ENCODE results near the gene ZNF518A.

Gene ZNF518A, protein sequence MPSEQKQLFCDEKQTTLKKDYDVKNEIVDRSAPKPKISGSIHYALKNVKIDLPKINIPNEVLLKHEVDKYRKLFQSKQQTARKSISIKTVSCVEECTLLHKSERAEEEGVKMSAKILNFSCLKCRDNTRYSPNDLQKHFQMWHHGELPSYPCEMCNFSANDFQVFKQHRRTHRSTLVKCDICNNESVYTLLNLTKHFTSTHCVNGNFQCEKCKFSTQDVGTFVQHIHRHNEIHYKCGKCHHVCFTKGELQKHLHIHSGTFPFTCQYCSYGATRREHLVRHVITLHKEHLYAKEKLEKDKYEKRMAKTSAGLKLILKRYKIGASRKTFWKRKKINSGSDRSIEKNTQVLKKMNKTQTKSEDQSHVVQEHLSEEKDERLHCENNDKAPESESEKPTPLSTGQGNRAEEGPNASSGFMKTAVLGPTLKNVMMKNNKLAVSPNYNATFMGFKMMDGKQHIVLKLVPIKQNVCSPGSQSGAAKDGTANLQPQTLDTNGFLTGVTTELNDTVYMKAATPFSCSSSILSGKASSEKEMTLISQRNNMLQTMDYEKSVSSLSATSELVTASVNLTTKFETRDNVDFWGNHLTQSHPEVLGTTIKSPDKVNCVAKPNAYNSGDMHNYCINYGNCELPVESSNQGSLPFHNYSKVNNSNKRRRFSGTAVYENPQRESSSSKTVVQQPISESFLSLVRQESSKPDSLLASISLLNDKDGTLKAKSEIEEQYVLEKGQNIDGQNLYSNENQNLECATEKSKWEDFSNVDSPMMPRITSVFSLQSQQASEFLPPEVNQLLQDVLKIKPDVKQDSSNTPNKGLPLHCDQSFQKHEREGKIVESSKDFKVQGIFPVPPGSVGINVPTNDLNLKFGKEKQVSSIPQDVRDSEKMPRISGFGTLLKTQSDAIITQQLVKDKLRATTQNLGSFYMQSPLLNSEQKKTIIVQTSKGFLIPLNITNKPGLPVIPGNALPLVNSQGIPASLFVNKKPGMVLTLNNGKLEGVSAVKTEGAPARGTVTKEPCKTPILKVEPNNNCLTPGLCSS (N-terminal part only)

DNA sequence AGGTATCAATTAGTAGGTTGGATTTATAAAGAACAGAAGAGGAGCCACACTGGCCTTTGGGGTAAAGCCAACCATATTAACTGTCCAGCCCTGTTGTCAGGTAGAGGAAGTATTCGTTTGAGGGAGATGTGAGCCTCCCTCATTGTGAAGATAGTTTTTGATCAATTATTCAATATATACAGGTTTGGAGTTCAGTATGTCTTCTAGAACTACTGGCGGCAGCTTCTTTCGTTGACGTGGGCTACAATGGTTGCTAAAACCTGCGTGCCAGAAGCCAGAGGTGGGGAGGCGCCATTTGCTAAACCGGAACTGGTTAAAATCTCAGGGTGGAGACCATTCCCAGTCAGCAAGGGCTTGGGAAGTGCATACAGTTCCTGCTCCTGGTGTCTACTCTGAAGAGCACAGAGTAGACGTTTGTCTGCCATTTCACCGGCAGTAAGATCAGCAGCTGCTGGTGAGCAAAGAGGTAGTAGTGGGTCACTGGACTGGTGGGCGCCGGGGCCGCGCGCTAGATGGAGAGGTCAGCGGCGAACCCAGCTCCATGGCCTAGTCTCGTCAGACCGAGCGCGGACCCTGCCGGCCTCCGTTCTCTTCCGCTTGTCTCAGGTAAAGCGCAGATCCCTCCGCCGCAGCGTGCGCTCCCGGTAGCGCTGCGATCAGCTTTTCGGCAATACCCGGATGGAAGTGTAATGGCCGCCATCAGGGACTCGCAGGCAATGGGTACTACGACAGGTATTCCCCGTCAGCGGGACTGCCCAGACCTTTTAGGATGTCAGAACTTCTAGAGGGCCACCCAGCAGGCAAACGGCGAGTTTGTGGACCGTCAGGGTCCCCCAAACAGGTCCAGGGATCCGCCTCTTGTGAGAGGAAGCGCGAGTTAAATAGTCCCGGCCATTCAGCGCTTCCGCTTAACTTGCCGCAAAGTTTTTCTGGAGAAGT is at the start of gene ZNF518A:
TSS of gene ZNF518A (plus strand) at position 911 of the 939 bp plus-strand sequence. CDS start 26,026 bp downstream, outside the sequence.
- peak; percentile 90 for DNase-seq

DNA sequence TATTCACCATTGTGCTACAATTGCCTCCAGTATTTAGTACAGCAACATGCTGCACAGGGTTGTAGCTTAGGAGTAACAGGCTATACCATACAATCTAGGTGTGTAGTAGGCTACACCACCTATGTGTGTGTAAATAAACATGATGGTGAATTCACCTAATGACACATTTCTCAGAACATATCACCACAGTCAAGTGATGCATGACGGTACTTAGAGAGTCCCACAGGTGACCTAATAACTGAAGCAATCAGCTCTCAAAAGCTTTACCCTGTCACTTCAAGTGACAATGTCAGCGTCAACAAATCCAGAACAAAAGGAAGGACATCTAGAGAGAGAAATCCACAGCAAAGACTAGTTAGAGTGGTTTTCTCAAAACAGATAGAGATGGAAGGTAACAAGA is 47.9 kb upstream of the ZNF518A start:
- no peak for DNase-seq

DNA sequence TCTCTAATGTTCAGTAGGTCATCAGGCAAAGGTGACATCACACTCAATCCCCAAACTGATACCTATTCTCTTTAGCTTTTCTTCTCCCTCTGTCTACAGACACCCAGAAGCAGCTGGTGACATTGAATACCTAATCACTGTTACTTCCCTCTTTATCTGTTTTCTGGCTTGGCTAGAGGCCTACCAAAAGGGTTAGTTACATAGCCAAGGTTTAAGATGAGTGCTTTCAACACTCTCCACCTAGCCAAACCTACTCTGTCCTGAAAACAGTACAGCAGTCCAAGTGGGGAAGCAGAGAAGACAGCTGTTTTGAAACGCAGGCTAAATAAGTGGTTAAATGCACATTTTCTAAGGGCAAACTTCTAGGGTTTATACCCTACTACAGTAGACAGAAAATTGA is 47.3 kb upstream of the ZNF518A start:
- DNase-seq: no peak

DNA sequence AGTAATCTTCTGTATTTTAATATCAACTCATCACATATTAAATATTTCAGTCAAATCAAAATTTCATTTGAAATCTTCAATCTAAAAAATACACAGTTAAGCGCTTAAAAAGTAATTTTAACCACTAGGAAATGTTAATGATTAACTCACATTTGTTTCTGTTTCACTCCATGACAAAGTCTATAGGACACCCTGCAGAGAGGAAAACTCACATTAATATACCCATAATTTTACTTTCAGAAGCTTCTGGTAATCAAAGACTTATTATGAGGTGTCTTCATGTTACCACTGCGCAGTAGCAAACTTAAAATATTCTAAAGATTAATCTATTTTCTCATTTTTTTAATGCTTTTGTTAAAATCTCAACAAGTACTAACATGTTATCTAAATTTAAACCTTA is 41.0 kb upstream of the ZNF518A start:
- no peak for DNase-seq

DNA sequence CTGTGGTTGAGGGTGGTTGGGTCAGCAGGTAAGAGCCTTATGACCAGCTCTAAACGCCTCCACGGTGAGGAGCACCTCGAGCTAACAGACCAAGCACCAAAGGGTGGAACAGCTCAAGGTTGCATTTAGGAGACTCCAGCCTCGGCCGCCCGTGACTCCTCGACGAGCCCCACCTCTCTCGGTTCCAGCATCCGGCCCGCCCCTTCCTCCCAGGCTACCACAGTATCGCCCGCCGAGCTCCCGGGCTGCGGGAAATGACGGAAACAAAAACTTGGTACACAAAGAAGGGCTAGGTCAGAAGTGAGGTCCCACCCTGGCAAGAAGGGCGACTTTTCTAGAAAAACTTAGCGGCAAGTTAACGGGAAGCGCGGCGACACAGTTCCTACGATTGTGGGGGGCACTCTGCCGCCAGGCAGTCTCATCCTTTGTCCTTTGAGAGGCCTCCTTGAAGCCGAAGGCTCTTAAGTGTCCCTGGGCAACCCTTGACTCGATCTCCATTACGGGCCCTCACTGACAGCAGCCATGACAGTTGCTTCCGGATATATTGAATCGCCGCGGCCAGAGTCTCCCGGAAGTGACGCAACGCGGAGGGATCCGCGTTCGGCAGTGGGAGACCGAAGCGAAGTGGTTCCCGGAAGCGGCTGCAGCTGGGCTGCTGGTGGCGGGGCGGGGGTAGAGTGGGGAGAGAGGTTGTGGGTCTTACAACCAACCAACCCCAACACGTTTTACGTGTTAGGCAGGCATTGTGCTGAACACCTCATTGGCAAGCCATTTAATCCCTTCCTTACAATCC is 40.2 kb upstream of the ZNF518A start:
- peak; percentile 92 for DNase-seq

DNA sequence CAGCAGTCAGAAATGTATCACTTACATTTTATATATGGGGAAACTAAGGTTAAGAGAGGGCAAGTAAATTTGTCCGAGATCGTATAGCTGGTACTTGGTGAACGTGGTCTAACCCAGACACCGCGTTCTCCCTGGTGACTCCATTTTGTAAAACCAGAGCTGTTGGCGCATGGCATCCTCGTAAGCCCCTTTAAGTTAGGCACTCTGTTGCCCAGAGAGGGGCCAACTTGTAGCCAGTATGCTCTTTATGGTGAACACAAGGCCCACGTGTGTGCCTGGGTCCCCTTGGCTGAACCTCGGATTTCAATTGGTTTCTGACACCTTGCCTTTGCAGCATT is 39.7 kb upstream of the ZNF518A start:
- no peak for DNase-seq

DNA sequence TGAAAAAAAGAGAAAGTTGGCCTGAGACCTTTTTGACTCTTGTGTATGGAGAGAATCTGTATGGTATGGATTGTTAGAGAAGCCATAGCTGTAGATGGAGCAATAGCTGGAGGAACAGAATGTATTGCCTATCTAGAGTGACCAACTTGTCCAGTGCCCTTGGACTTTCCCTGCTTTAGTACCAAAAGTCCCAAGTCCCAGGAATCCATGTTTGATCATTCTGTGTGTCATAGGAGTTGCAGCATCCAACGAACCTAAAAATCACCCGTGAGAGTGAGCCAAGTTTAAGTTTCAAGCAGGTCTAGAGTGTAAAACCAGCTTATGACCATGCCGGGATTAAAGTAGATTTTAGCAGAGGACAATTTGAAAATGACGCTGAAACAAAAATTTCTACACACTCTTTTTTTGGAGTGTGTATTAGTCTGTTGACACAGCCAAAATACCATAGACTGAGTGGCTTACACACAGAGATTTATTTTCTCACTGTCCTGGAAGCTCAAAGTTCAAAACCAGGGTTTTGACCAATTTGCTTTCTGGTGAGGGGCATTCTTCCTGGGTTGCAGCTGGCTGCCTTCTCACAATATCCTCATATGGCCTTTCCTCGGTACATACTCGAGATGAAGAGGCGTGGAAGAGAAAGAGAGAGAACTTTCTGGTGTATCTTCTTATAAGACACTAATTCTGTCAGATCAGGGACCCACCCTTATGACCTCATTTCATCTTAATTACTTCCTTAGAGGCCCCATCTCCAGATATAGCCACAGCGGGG is 36.9 kb upstream of the ZNF518A start:
- no peak for DNase-seq

DNA sequence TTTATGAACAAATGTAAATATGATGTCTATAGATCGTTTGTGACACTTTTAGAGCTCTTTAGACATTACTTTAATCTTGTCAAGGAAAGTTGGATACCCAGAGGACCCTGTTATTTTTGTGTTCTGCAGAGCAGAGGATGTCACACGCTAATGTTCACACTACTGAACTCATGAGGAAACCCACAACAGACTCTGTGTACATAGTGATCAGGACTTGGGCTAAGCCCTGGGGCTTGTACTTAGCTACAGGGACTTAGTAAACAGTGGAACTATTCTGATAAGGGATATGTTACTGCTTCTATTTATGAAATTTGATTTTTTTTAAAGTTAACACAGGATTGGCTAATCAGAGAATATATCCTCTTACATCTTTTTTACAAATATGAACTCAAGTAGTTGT is 36.1 kb upstream of the ZNF518A start:
- DNase-seq: no peak

DNA sequence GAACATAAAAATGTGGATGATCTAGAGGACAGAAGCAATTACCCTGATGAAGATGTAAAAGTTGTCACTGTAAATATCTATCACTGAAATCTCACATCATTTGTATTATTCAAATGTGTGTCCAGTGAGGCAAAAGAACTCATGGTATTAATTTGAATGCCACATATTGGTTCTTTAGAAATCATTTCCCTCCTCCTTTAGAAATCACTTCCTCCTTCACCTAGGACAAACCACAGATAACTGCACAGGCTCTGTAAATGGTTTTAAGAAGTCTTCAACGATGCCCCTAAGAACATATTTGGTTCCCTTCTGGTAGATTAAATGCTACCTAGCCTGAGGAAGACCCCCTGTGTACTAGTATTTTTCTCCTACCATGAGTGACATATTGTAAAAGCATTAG is 33.1 kb upstream of the ZNF518A start:
- no peak for DNase-seq

DNA sequence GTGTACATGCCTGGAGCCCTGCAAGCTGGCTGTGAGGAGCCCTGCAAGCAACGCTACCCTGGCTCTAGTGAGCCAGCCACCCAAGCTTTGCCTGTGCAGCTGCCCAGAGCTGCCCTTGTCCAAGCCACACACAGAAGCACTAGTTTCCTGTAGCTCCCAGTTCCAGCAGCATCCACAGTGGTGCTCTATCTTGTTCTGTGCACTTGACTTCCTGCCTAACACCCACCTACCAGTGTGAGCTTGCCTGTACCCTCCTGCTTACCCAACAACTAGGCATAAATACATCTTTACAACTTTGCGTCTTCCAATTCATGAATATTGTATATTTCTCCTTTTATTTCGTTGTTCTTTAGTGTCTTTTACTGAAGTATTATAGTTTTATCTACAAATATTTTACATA is 32.2 kb upstream of the ZNF518A start:
- DNase-seq: no peak

DNA sequence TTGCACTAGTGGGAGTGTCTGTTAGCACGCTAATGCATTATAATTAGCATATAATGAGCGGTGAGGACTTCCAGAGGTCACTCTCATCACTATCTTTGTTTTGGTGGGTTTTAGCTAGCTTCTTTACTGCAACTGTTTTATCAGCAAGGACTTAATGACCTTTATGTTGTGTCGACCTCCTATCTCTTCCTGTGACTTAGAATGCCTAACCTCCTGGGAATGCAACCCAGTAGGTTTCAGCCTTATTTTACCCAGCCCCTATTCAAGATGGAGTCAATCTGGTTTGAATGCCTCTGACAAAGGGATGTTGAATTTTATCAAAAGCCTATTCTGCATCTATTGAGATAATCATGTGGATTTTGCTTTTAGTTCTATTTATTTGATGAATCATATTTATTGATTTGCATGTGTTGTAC is 22.5 kb upstream of the ZNF518A start:
- no peak for DNase-seq

DNA sequence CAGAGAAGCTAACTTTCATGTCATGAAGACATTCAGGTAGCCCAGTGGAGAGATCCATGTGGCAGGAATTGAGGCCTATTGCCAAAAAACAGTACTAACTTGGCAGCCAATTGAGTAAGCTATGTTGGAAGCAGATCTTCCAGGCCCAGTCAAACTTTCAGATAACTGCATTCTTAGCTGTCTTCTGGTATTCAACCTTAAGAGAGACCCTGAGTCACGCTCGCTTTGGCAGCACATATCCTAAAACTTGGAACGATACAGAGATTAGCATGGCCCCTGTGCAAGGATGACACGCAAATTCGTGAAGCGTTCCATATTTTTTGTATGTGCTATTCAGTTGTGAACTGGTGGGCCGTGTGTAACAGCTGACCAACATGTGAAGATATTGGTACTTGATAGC is 17.6 kb upstream of the ZNF518A start:
- no peak for DNase-seq

DNA sequence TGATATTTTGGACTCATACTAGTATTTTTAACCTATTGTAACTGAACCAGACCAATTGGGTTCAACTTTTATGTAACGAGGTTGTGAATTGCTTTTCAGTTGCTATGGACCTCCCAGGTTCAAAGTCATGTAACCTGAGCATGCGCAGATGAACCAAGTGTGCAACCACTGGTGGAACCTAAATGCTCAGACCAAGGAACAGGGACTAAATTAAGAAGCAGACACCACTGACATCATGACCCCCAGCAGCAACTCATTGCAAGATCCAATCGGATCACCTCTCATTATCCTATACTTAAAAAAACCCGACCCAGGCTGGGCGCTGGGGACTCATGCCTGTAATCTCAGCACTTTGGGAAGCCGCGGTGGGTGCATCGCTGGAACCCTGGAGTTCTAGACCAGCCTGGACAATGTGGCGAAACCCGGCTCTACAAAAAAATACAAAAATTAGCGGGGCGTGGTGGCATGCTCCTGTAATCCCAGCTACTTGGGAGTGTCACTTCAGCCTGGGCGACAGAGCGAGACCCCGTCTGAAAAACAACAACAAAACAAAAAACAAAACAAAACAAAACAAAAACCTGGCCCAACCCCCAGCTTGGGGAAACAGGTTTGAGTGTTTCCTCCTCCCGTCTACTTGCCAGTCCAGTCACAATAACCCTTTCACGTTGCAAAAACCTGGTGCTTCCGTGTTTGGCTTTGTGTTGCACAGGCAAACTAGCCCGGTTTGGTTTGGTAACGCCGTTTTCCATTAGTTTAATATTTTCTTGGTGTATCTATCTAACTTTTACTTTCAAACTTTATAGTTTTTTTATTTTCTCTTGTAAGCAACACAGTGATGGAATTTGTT is 11.3 kb upstream of the ZNF518A start:
- DNase-seq: no peak

DNA sequence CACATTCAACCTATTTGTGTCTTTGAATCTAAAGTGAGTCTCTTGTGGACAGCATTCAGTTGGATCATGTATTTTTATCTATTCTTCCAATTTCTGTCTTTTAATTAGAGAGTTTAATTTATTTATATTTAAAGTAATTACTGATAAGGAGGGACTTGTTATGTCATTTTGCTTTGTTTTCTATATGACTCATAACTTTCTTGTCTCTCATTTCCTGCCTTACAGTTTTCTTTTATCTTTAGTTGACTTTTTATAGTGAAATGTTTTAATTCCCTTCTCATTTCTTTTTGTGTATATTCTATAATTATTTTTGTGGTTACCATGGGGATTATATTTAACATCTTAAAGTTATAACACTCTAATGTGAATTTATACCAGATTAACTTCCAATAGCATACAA is 7.3 kb upstream of the ZNF518A start:
- no peak for DNase-seq

DNA sequence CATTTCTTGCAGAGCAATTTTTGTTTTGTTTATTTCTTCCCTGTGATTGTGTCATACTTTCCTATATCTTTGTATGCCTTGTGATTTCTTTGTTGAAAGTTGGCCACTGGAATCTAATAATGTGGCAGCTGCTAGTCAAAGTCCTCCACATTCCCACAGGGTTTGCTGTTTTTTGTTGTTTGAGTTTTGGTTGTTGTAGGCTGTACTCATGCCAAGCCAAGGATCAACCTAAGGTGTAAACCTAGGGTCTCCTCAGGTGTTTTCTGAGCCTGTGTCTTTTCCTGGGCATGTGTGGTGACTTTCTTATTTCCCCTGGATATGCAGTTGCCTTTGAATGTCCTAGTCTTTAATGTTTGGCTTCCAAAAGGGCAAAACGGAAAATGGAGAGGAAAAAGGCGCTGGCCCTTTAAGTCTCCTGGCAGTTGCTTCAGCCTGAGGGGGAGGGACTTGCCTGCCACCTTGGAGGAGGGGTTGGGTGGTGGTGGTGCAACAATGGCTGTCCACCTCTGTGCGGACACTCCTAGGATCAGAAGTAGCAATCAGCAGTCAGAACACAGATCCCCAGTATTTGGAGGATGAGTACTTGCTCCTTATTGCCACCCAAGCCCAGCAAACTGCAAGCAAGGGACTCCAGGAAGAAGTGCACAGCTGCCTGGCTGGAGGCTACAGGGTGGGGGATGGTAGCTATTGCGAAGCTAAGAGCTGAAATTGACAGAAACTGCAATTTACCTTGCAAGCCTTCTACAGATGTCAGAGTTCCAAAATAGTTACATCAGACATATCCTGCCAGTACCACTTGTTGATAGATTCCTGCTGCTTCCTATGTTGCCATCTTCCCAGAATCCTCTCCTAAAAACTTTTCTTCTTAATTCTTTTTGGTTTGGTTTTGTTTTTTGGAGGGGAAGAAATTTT is 5.6 kb upstream of the ZNF518A start:
- DNase-seq: no peak

DNA sequence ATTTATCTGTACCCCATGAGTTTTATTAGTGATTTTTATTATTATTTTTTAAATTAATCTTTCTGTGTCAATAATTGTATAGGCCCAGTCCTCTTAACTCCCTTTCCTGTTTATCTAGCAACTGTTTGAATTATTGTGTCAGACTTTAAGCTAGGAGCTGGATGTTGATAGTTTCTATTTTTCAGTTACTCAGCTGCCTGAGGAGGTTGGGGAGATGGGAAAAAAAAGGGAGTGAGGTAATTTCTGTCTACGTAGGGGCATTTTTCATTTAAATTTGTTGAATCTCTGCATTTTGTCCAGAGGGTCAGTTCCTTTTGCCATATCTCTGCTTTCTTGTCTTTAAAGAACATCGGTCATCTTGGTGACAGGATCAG is 5.0 kb upstream of the ZNF518A start:
- no peak for DNase-seq

DNA sequence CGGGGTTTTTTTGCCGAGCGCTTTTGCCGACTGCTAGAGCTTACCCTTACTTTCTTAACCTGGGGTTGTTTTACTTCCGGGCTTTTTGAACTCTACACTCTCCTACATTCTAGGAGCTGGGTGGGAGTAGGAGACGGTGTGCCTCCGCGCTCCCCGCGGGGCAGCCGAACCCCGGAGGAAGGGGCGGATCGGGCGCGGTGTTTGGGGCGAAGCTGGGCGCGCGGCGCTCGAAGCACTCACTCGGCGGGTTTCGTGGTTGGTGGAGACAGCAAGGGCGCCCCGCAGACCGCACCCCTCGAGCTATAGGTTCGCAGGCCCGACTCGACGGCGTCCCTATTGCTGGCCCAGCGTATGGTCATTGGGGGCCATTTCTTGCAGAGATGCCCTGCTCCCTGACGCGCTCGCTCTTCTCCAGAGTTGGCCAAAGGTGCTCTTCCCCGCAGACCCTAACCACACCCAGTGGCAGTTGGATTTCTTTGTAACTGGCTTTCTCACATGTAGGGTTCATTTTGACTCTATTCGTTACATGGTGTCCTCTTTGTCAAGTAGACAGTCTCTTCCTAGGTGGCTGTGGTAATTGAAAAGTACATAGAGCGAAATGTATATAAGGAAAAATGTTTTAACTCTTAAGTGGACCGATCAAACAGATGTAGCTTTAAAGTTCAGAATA is 364 bp downstream of the ZNF518A start:
- DNase-seq: peak; percentile 76

DNA sequence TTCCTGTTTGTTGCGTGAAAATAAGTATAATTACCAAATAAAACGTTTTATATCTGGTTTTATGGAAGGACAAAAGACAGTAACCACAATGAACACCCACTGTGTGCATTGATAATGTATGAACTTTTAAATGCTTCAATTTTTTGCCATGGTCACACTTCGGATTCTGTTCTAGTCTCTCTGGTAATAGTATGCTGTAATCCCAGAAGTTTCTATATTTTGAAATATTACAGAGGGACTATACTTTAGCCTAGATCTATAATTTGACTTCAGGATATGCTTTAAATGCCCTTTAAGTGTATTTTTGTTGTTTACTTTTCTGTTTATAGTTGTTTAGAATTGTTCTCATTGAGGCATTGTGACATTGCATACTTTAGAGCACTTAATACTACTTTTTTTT is 1.5 kb downstream of the ZNF518A start:
- no peak for DNase-seq
